WTC11 (cell line): ENCODE data around the gene REL.

Source experiments
- KAT7 ChIP-seq: sonication (generic); formaldehyde crosslinking; IDR thresholded peaks from 2 replicates; pipeline ENCODE4 v1.8.1; 2023; ENCODE audit warnings: missing genetic modification reagents, mild to moderate bottlenecking, borderline replicate concordance
- TF ChIP-seq, protein P1 (sequence below): sonication (generic); formaldehyde crosslinking; IDR thresholded peaks from 2 replicates; pipeline ENCODE4 v1.8.0; 2022; ENCODE audit warnings: mild to moderate bottlenecking, missing genetic modification reagents
- TF ChIP-seq, protein P2 (sequence below): fragments of 200-600 bp; IDR thresholded peaks from 2 replicates; pipeline ENCODE4 v1.8.0; 2022; ENCODE audit warnings: antibody characterized with exemption
- TF ChIP-seq, protein P3 (sequence below): sonication (generic); formaldehyde crosslinking; IDR thresholded peaks from 2 replicates; pipeline ENCODE4 v1.8.1; 2022; ENCODE audit warnings: low read depth, missing genetic modification reagents, borderline replicate concordance
- TF ChIP-seq, protein P4 (sequence below): sonication (generic); formaldehyde crosslinking; IDR thresholded peaks from 2 replicates; pipeline ENCODE4 v1.8.1; 2023; ENCODE audit warnings: mild to moderate bottlenecking, moderate library complexity, missing genetic modification reagents

DNA sequence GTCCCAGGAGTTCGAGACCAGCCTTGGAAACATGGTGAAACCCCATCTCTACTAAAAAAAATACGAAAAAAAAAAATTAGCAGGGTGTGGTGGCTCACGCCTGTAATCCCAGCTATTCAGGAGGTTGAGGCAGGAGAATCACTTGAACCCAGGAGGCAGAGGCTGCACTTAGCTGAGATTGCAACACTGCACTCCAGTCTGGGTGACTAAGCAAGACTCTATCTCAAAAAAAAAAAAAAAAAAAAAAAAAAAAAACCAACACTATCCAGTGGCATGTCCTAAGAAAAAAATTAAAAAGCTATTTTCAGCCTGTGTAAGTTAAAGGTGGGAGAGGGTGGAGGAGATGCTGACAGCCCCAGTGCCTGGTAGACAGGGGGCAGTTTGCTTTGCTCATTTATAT lies 32.2 kb upstream of the REL start:
- TF ChIP-seq, protein P1, sequence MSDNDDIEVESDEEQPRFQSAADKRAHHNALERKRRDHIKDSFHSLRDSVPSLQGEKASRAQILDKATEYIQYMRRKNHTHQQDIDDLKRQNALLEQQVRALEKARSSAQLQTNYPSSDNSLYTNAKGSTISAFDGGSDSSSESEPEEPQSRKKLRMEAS: no peak
- TF ChIP-seq, protein P2, sequence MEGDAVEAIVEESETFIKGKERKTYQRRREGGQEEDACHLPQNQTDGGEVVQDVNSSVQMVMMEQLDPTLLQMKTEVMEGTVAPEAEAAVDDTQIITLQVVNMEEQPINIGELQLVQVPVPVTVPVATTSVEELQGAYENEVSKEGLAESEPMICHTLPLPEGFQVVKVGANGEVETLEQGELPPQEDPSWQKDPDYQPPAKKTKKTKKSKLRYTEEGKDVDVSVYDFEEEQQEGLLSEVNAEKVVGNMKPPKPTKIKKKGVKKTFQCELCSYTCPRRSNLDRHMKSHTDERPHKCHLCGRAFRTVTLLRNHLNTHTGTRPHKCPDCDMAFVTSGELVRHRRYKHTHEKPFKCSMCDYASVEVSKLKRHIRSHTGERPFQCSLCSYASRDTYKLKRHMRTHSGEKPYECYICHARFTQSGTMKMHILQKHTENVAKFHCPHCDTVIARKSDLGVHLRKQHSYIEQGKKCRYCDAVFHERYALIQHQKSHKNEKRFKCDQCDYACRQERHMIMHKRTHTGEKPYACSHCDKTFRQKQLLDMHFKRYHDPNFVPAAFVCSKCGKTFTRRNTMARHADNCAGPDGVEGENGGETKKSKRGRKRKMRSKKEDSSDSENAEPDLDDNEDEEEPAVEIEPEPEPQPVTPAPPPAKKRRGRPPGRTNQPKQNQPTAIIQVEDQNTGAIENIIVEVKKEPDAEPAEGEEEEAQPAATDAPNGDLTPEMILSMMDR: no peak
- TF ChIP-seq, protein P3, sequence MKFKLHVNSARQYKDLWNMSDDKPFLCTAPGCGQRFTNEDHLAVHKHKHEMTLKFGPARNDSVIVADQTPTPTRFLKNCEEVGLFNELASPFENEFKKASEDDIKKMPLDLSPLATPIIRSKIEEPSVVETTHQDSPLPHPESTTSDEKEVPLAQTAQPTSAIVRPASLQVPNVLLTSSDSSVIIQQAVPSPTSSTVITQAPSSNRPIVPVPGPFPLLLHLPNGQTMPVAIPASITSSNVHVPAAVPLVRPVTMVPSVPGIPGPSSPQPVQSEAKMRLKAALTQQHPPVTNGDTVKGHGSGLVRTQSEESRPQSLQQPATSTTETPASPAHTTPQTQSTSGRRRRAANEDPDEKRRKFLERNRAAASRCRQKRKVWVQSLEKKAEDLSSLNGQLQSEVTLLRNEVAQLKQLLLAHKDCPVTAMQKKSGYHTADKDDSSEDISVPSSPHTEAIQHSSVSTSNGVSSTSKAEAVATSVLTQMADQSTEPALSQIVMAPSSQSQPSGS (CRISPR knock-in tag): no peak
- no peak for TF ChIP-seq KAT7 (CRISPR knock-in tag)
- TF ChIP-seq, protein P4, sequence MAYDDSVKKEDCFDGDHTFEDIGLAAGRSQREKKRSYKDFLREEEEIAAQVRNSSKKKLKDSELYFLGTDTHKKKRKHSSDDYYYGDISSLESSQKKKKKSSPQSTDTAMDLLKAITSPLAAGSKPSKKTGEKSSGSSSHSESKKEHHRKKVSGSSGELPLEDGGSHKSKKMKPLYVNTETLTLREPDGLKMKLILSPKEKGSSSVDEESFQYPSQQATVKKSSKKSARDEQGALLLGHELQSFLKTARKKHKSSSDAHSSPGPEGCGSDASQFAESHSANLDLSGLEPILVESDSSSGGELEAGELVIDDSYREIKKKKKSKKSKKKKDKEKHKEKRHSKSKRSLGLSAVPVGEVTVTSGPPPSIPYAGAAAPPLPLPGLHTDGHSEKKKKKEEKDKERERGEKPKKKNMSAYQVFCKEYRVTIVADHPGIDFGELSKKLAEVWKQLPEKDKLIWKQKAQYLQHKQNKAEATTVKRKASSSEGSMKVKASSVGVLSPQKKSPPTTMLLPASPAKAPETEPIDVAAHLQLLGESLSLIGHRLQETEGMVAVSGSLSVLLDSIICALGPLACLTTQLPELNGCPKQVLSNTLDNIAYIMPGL: no peak
